GM19193 (cell line): ENCODE results near the gene PRICKLE4.

Experiments
- POLR2A ChIP-seq: IDR thresholded peaks from 4 replicates; pipeline ENCODE4 v1.6.1; 2011; ENCODE audit not compliant: insufficient read depth, insufficient read length; ENCODE audit errors: extremely low read depth

PRICKLE4 gene

DNA sequence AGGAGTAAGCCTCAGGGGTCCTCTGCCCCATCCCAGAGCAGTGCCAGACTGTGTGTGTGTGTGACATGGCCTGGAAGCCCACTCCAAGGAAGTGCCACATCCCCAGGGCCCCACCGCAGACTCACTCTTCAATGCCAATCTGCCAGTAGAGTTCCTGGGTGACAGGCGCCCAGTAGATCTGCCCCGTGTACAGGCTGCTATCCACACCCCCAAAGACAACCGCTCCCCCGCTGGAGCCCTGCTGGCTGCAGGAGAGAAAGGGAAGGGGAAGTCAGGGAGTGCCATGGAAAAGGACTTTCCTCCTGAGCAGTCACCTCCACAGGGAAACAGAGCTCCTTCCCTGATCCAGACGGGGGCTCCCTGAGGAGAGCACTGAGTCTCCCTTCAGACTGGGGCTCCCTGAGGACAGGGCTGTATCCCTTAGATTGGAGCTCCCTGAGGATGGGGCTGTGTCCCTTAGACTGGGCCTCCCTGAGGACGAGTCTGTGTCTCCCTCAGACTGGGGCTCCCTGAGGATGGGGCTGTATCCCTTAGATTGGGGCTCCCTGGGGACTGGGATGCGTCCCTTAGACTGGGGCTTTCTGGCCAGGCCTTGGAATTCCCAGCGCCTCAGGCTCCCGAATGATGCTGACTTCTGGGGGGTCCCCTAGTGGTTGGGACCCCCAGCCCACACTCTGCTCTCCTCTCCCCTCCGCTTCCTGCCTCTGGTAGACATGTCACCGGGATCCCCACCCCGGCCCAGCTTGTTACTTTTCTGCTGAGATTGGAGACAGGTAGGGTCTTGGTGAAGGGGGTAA, 40.0 kb upstream of the PRICKLE4 start:
- TF ChIP-seq POLR2A, result no peak

DNA sequence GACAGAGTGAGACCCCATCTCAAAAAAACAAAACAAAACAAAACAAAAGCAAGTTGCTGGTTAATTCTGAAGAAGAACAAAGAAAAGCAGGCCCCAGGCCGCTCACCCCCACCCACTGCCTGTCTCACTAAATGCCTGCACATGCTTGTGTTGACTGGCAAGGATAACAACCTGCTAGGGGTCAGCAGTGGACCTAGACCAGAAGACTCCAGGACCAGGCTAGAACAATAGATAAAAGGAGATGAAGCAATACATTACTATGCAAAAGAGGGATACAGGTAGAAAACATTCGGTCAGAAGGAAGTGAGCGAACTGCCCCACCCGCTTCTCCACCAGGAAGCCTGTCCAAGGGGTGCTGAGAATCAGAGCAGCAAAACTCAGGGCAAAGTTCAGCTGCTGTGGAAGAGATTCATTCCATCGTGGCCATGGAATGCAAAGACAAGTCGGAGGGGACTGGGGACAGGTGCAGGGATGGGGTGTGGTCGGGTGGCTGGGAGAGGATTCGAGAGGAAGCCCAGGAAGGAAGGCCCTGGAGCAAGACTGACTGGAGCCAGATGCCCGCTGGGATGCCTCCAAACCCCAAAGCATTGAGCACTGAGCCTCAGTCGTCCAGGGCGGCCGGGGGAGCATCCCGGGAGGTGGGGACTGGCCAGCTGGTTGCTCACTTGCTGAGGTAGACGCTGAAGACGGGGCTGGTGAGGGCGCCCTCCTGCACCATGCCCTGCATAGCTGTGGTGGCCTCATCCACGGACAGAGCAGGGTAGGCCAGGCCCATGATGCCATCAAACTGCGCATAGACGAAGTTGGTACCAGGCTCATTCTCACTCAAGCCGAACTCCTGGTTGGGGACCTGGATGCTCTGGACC, 38.7 kb upstream of the PRICKLE4 start:
- TF ChIP-seq POLR2A, result no peak

DNA sequence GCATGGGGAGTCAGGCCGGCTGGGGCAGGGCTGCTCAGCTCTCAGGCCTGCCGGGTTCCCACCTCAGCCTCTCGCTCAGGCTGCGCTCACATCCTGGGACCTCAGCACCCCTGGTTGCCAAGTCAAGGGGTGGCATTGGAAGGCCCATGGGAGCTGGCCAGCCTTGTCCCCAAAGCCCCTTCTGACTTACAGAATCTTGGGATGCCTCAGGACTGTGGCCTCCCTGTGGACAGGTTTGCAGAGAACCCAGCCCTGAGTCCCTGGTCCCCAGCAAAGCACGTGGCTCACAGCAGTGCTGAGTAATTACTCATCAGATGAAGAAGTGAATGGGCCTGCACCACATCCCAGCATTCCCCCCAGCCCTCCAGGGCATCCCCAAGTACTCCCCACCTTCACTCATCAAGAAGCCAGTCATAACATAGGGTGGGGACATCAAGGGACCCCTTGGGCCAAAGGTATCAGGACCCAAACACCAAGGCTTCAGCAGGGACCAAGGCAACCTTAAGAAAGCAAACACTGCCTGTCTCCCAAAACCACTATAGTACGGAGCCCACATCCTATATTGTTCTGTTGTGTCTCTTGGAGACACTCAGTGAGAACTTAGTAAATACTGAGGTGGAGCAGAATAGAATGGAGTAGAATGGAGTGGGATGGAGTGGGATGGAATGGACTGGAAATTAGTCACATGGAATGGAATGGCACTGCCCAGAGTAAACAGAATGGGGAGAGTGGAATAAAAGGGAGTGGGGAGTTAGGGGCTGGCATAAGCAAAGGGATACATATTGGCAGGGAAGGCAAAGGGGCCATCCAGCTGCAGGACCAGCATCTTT, 37.0 kb upstream of the PRICKLE4 start:
- no peak for TF ChIP-seq POLR2A

DNA sequence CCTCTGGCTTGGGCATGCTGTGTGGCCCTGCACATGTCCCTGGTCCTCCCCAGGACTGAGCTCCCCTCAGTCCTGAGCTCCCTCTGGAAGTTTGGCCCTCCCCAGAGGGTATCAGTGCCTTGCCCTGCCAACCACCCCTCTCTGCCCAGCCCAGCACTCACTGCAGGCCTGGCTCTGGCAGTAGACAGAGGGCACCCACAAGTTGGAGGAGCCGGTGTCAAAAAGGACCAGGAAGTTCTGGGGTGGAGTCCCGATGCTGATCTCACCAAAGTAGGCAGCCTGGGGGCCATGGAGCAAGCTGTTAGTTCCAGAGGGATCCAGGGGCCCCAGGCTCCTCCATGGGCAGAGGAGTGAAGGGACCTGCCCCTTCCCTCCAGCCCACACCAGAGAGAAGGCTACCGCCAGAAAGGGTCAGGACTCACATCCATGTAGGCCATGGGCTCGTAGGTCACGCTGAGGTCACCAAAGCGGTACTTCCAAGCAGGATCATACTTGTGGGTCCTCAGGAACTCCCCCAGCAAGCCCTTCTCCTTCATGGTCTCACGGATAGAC, 36.3 kb upstream of the PRICKLE4 start:
- no peak for TF ChIP-seq POLR2A

DNA sequence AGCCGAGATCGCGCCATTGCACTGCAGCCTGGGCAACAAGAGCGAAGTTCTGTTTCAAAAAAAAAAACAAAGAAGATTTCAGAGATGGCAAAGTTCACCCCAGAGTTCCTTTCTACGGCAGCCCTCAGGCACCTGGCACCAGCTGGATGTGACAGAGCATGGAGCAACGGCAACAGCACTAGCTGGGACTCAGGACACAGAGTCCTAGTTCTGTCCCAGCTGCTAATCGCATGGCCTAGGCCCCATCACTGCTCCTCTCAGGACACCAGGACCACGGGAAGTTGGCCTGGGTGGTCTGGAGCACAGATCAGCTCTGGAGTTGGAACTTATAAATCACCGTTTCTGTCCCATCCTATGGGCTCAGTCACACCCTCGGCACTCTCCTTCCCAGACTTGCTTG, 34.5 kb upstream of the PRICKLE4 start:
- no peak for TF ChIP-seq POLR2A

GRCh38 chr6:41747256-41748101, 33.1 kb upstream of the PRICKLE4 start, which contains the start of gene PGC:
PGC (minus strand) TSS chr6:41747397; CDS start chr6:41747334, 63 bp downstream.
- no peak for TF ChIP-seq POLR2A

- TF ChIP-seq POLR2A, result no peak
These were observed 32.5 kb upstream of the PRICKLE4 start for GRCh38 chr6:41748102-41748477.

GRCh38 chr6:41748542-41748941, 32.0 kb upstream of the PRICKLE4 start:
- no peak for TF ChIP-seq POLR2A

DNA sequence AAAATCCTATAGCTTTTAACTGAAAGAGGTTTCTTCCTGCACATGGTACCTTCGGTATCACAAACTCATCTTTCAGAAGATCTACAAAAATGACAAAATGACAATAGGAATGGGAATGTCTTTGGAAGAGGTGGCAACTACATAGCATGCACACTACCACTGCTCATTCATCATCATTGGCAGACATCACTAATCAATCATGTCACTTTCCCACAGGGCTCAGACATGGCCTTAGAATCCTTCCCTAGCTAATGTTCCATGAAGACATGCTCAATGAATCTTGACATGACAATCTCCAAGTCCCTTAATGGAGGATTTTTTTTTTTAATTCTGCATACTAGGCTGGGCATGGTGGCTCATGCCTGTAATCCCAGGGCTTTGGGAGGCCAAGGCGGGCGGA, 30.2 kb upstream of the PRICKLE4 start:
- no peak for TF ChIP-seq POLR2A

DNA sequence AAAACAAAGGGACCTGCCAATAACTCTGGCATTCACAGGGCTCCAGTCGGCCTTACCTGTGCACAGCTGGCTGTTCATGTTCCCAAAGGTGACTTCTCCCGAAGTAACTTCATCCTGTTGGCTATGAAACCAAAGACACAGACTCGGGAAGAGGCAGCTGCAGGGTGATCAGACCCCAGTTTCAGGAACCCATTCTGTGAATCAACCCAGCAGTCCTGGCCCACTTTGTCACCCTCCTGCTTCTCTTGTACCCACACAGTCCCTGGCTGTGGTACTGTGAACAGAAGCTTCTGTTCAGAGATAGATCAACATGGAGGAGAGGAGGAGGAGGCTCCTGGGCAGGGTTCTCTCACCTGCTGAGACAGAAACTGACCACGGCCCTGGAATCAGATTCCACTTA, 24.7 kb upstream of the PRICKLE4 start:
- TF ChIP-seq POLR2A, result no peak

- TF ChIP-seq POLR2A, result no peak
These were observed 24.2 kb upstream of the PRICKLE4 start for GRCh38 chr6:41756354-41756753.

DNA sequence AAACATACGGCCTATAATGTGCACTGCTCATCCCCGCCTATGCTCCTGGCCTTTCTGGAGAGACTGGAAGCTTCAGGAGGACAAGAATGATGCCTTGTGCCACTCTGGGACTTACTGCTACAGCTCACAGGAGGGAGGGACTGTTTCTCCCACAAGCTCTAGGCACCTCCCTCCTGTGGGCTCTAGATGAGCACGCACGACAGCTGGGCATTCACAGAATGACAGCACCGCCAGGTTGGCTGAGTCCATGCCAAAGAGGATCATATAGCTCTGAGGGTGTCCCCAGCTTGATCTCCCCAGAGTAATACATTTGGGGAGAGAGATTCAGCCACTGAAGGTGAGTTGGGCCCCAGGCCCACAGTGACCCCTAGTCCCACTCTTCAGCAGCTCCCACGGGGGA, 23.3 kb upstream of the PRICKLE4 start:
- no peak for TF ChIP-seq POLR2A

GRCh38 chr6:41757931-41758640, 22.5 kb upstream of the PRICKLE4 start:
- TF ChIP-seq POLR2A, result no peak
